Measurements from ENCODE around the gene UROS.

Gene UROS

GRCh38 chr10:125822878-125823662 lies at the start of gene UROS, which contains the start of gene BCCIP:
UROS (minus strand) TSS chr10:125823258; CDS start chr10:125816499, 6,759 bp downstream.
BCCIP (plus strand) TSS chr10:125823546; CDS start chr10:125823558, 12 bp downstream.
- DNase-seq (ENCODE audit: low read depth, low spot score), result peak; percentile 84

GRCh38 chr10:125871338-125871737 lies 48.3 kb upstream of the UROS start:
- no peak for DNase-seq (ENCODE audit: low read depth, low spot score)

GRCh38 chr10:125868372-125868975 lies 45.4 kb upstream of the UROS start:
- DNase-seq (ENCODE audit: low read depth, low spot score), result no peak

- no peak for DNase-seq (ENCODE audit: low read depth, low spot score)
Measured at GRCh38 chr10:125866421-125867029, 43.5 kb upstream of the UROS start.

GRCh38 chr10:125865120-125865519 lies 42.1 kb upstream of the UROS start:
- no peak for DNase-seq (ENCODE audit: low read depth, low spot score)

GRCh38 chr10:125859128-125859817 lies 36.2 kb upstream of the UROS start:
- DNase-seq (ENCODE audit: low read depth, low spot score), result no peak

- no peak for DNase-seq (ENCODE audit: low read depth, low spot score)
Measured at GRCh38 chr10:125857185-125857760, 34.2 kb upstream of the UROS start.

GRCh38 chr10:125852487-125852886 lies 29.4 kb upstream of the UROS start:
- no peak for DNase-seq (ENCODE audit: low read depth, low spot score)

- DNase-seq (ENCODE audit: low read depth, low spot score), result no peak
Measured at GRCh38 chr10:125850766-125851731, 28.0 kb upstream of the UROS start.

- DNase-seq (ENCODE audit: low read depth, low spot score), result no peak
Measured at GRCh38 chr10:125849448-125849847, 26.4 kb upstream of the UROS start.

- DNase-seq (ENCODE audit: low read depth, low spot score), result no peak
Measured at GRCh38 chr10:125848857-125849256, 25.8 kb upstream of the UROS start.

- DNase-seq (ENCODE audit: low read depth, low spot score), result no peak
Measured at GRCh38 chr10:125848371-125848770, 25.3 kb upstream of the UROS start.

GRCh38 chr10:125846894-125847293 lies 23.8 kb upstream of the UROS start:
- DNase-seq (ENCODE audit: low read depth, low spot score), result no peak

- DNase-seq (ENCODE audit: low read depth, low spot score), result no peak
Measured at GRCh38 chr10:125845617-125846016, 22.6 kb upstream of the UROS start.

- DNase-seq (ENCODE audit: low read depth, low spot score), result no peak
Measured at GRCh38 chr10:125844751-125845221, 21.7 kb upstream of the UROS start.

GRCh38 chr10:125843603-125844329 lies 20.7 kb upstream of the UROS start:
- DNase-seq (ENCODE audit: low read depth, low spot score), result no peak

- DNase-seq (ENCODE audit: low read depth, low spot score), result no peak
Measured at GRCh38 chr10:125840955-125841354, 17.9 kb upstream of the UROS start.

- DNase-seq (ENCODE audit: low read depth, low spot score), result no peak
Measured at GRCh38 chr10:125840406-125840805, 17.3 kb upstream of the UROS start.

GRCh38 chr10:125838802-125839575 lies 15.9 kb upstream of the UROS start:
- DNase-seq (ENCODE audit: low read depth, low spot score), result no peak

All from brain pericyte (primary cell).